Measurements from ENCODE around the gene ZNF213. TPM values are rescaled to one million over a fixed set of nuclear protein-coding genes. Genes with fewer than 3 reads are reported as not detected.

ZNF213 gene, protein sequence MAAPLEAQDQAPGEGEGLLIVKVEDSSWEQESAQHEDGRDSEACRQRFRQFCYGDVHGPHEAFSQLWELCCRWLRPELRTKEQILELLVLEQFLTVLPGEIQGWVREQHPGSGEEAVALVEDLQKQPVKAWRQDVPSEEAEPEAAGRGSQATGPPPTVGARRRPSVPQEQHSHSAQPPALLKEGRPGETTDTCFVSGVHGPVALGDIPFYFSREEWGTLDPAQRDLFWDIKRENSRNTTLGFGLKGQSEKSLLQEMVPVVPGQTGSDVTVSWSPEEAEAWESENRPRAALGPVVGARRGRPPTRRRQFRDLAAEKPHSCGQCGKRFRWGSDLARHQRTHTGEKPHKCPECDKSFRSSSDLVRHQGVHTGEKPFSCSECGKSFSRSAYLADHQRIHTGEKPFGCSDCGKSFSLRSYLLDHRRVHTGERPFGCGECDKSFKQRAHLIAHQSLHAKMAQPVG
- total RNA-seq, result 10.2 TPM
- long read RNA-seq, partial matches to known transcripts, result 4 of 33 reads
- long read RNA-seq, other reads (novel, unspliced or antisense), result 24 of 33 reads

DNA sequence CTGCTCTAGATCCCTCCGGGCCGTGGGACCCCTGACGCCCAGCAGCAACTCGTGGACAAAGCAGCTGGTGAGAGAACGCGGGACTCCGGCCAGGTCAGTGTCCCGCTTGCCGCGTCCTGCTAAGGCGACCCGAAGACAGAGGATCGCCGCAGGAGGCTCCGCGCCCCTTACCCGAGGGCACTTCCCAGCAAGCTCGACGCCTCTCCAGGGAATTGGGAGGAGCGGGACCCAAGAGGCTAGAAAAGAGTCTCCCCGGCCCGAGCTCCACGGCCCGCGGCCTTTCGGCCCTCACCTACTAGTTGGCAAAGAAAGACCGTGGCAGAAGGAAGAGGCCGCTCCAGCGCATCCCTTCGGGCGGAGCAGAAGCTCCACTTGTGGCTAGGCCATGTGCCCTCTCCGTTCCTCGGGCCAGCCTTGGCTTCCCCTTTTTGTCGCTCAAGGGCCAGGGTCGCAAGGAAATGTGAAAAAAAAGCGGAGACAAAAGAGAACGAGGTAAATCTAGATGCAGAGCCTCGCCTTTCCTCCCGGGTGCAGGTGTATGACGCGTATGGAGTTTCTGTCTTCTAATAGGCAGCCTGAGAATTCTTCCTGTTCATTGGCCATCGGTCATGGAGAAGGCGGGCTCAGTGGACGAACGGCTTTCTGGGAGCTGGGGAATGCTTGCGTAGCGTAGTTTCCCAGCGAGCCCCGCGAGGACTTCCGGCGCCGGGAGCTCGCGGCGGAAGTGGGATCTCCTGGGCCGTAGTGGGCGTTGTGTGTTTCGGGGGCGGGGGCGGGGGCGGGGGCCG lies at the start of gene ZNF213:
Gene ZNF213 (plus strand): TSS at position 692 of the 788 bp plus-strand sequence. CDS start 2,252 bp downstream, outside the sequence.
- Histone ChIP-seq H3K27me3 (ENCODE audit: low read depth) (no peaks in the 10 kb centered on the region), H3K4me3 (peak within 1 kb of the TSS; percentile 92), H3K36me3 (peaks cover 29% of the 10 kb centered on the region), H3K4me1 (peaks cover 40% of the 10 kb centered on the region), H3K27ac (peak within 1 kb of the TSS; percentile 93), H3K9me3 (no peaks in the 10 kb centered on the region)
- TF ChIP-seq, protein P1, sequence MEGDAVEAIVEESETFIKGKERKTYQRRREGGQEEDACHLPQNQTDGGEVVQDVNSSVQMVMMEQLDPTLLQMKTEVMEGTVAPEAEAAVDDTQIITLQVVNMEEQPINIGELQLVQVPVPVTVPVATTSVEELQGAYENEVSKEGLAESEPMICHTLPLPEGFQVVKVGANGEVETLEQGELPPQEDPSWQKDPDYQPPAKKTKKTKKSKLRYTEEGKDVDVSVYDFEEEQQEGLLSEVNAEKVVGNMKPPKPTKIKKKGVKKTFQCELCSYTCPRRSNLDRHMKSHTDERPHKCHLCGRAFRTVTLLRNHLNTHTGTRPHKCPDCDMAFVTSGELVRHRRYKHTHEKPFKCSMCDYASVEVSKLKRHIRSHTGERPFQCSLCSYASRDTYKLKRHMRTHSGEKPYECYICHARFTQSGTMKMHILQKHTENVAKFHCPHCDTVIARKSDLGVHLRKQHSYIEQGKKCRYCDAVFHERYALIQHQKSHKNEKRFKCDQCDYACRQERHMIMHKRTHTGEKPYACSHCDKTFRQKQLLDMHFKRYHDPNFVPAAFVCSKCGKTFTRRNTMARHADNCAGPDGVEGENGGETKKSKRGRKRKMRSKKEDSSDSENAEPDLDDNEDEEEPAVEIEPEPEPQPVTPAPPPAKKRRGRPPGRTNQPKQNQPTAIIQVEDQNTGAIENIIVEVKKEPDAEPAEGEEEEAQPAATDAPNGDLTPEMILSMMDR (IDR thresholded peaks at IDR 0.05), result no peak
- ATAC-seq (peak; percentile 96 to 98), DNase-seq (peak; percentile 96)
- intact Hi-C loops (cut with DNase I), result no loop called here

DNA sequence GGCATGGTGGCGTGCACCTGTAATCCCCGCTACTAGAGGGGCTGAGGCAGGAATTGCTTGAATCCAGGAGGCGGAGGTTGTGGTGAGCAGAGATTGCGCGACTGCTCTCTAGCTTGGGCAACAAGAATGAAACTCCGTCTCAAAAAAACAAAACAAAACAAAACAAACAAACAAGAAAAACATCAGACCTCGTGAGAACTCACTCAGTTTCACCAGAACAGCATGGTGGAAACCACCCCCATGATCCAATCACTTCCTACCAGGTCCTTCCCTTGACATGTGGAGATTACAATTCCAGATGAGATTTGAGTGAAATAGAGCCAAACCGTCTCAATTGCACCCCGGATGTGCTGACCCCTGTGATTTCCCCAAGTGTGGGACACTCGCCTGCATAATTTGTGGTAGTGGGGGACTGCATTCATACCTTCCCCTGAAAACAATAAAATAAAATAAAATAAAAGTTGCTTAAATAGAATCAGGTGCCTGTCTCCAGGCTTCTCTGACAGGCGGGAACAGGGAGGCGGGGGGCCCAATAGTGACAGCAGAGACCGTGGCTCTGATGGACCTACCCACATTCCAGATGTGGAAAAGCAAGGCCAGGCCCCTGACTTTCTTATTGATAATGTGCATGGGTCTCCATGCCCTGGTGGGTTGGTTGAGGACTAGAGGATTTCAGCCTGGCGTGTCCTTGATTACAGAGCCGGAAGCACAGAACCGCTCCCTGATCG lies 48.8 kb upstream of the ZNF213 start:
- ATAC-seq, result no peak
- intact Hi-C loops (cut with DNase I), result no loop called here
- Histone ChIP-seq H3K4me3 (peak overlapping the region; percentile 60), H3K27ac (peak overlapping the region; percentile 85), H3K27me3 (ENCODE audit: low read depth) (no peaks in the 10 kb centered on the region), H3K36me3 (no peaks in the 10 kb centered on the region), H3K4me1 (peaks cover 36% of the 10 kb centered on the region), H3K9me3 (no peaks in the 10 kb centered on the region)
- no peak for DNase-seq
- TF ChIP-seq, protein P1 (IDR thresholded peaks at IDR 0.05), result no peak

DNA sequence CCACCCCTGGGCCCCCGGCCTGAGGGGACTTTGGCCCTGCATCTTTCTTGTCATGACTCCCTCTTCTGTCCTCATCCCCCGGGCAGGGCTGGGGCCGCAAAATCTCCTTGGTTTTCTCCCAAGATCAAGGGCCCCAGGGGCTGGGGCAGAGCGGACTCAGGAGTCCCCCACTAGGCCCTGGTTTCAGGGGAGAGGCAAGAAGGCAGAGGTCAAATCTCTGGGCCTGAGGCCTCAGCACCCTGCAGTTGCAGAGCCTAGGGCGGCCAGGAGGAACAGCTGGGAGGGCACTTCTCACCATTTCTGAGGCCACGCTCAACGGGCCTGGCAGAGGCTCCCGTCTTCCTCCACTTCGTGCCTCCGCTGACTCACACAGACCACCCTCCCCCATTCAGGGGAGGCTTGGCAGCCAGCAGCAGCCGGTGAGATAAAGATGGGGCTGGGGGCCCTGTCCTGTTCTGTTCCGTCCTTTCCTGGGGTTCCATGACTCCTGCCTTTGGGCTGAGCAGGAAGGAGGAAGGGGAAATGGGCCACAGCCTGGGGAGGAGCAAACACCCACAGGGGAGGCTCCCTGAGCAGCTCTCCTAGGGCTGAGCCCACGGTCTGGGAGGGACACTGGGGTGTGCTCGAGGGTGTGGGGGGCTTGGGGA lies 48.1 kb upstream of the ZNF213 start:
- Histone ChIP-seq H3K9me3 (no peaks in the 10 kb centered on the region), H3K36me3 (no peaks in the 10 kb centered on the region), H3K27ac (peak overlapping the region; percentile 85), H3K4me1 (peaks cover 36% of the 10 kb centered on the region), H3K27me3 (ENCODE audit: low read depth) (no peaks in the 10 kb centered on the region), H3K4me3 (peak overlapping the region; percentile 60)
- peak; percentile 46 to 52 for ATAC-seq
- DNase-seq, result no peak
- intact Hi-C loops (cut with DNase I), result no loop called here
- TF ChIP-seq, protein P1 (IDR thresholded peaks at IDR 0.05), result no peak

DNA sequence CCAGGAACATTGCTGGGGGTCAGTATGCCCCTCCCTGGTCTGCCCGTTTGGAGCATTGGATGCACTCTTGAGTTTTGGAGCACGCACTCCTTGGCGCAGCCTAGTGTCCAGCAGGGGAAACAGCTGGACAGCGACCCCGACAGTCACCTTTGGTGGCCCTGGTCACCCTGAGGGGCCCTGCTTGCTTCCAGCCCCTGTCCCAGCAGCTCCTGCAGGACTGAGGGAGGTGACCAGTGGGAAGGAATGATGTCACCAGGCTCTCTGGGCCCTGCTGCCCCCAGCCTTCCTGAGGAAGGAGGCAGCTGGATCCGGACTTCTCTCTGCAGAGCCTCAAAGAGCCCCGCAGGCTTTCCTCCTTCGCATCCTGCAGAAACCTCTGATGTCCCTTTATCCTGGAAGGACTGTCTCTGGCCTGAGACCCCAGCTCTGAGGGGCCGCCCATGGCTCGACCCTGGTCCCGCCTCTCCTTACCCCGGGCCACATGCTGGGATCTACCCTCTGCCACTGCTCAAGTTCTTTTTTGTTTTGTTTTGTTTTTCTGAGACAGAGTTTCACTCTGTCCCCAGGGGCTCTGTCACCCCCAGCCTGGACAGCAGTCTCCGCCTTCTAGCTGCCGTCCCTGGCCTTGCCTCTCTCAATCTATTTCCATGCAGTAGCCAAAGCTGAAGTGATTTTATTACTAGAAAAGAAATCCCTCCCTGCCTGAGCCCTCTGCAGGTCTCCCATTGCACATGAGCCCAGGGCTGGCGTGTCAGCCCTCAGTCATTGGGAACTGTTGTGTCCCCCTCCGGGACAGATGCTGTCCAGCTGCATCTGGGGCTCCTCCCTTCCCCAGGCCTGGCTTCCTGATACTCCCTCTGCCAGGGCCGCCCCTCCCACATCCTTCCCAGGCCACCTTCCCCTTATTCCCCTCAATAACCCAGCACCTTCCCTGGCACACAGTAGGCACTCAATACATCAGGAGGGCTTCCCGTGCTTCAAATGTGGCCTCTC lies 47.3 kb upstream of the ZNF213 start:
- Histone ChIP-seq H3K4me3 (peak overlapping the region; percentile 60), H3K27me3 (ENCODE audit: low read depth) (no peaks in the 10 kb centered on the region), H3K4me1 (peaks cover 36% of the 10 kb centered on the region), H3K9me3 (no peaks in the 10 kb centered on the region), H3K27ac (peak overlapping the region; percentile 85), H3K36me3 (no peaks in the 10 kb centered on the region)
- intact Hi-C loops (cut with DNase I), result no loop called here
- ATAC-seq (peak; percentile 44 to 59), DNase-seq (no peak)
- TF ChIP-seq, protein P1 (IDR thresholded peaks at IDR 0.05), result peak; percentile 28
